Measurements from ENCODE around the gene GPR152.

DNA sequence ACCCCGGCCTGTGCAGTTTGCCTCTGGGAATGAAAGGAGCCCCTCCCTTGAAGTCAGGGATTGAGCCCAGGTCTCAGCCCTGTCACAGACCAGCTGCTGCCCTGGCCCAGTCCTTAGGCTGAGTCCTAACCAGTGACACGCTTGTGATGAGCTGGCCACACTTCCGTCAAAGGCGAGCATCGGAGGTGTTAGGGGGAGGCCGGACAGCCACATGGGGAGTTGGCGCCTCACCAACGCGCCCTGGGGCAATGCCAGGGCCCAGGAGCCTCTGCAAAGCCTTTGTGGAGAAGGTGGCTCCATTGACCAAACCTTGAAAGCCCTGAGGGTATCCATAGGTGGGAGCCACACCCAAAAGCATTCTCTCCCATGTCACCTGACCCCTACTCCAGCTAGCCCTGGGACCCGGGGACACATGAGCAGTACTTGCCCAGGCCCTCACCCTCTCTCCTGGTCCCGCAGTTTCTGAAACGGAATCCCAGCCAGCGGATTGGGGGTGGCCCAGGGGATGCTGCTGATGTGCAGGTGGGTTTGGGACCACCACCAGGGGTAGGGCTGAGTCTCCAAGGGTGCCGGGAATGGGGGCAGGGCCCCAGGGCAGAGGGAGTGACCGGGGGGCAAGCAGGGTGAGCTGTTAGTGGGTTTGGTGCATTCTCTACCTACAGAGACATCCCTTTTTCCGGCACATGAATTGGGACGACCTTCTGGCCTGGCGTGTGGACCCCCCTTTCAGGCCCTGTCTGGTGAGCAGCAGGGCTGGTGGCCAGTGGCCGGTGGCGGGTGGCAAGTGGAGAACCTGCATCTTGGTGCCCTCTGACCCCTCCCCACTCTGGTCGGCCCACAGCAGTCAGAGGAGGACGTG, 18.8 kb downstream of the GPR152 start:
- no peak for TF ChIP-seq CTCF (IDR thresholded peaks at IDR 0.05)
- TF ChIP-seq POLR2A (IDR thresholded peaks at IDR 0.05), result no peak
